Endometrial microvascular endothelial cells (primary cell): Measurements from ENCODE around the gene VWA5A. TPM values are rescaled to one million over a fixed set of nuclear protein-coding genes. Genes with fewer than 3 reads are reported as not detected.

Experiments
- in situ Hi-C: cut with HindIII; loops from 2 replicates; pipeline ENCODE4 v1.10.0; 2017; ENCODE audit warnings: low sequenced_read_pairs, low pct_unique_long_range_greater_than_20kb; ENCODE audit errors: inconsistent ontology term
- total RNA-seq: library from RNA; depleted of rRNA; stranded (reverse); fragments of >200 nt; gene quantifications from one replicate; pipeline ENCODE4 v1.2.3, GENCODE V29; 2015; ENCODE audit errors: inconsistent ontology term

Gene VWA5A
- total RNA-seq: 19.7 TPM

GRCh38 chr11:124114942-124115781 is at the start of gene VWA5A:
TSS of gene VWA5A (plus strand) at chr11:124115450. CDS start at chr11:124117512, 2,062 bp downstream.
- in situ Hi-C loops: no loop called here

GRCh38 chr11:124068601-124069110 is 46.6 kb upstream of the VWA5A start:
- in situ Hi-C loops: no loop called here

GRCh38 chr11:124069429-124070401 is 45.5 kb upstream of the VWA5A start:
- in situ Hi-C loops: no loop called here

- in situ Hi-C loops: no loop called here
Observed at GRCh38 chr11:124070915-124071622, 44.2 kb upstream of the VWA5A start.

GRCh38 chr11:124071623-124071948 is 43.7 kb upstream of the VWA5A start:
- in situ Hi-C loops: no loop called here

- in situ Hi-C loops: no loop called here
Observed at GRCh38 chr11:124072147-124072546, 43.1 kb upstream of the VWA5A start.

GRCh38 chr11:124074554-124074953 is 40.7 kb upstream of the VWA5A start:
- in situ Hi-C loops: no loop called here

- in situ Hi-C loops: no loop called here
Observed at GRCh38 chr11:124075492-124075840, 39.8 kb upstream of the VWA5A start.

GRCh38 chr11:124075841-124076651 is 39.2 kb upstream of the VWA5A start:
- in situ Hi-C loops: no loop called here

GRCh38 chr11:124077266-124077665 is 38.0 kb upstream of the VWA5A start:
- in situ Hi-C loops: no loop called here

- in situ Hi-C loops: no loop called here
Observed at GRCh38 chr11:124078591-124078990, 36.7 kb upstream of the VWA5A start.

GRCh38 chr11:124079631-124080326 is 35.5 kb upstream of the VWA5A start:
- in situ Hi-C loops: no loop called here

- in situ Hi-C loops: no loop called here
Observed at GRCh38 chr11:124080327-124081001, 34.8 kb upstream of the VWA5A start.

GRCh38 chr11:124081483-124081882 is 33.8 kb upstream of the VWA5A start:
- in situ Hi-C loops: no loop called here

GRCh38 chr11:124082371-124082770 is 32.9 kb upstream of the VWA5A start:
- in situ Hi-C loops: no loop called here

GRCh38 chr11:124085583-124085982 is 29.7 kb upstream of the VWA5A start:
- in situ Hi-C loops: no loop called here
